ENCODE measurements around the gene MRFAP1L1.

The MRFAP1L1 gene

GRCh38 chr4:6672131-6672530 is 37.5 kb downstream of the MRFAP1L1 start:
- no peak overlapping the region for H3K4me3 ChIP-seq (replicated peaks in 1 of 2; ENCODE audit: low read depth in 2 of 2, low read length in 2 of 2)
- DNase-seq (ENCODE audit: low read depth in 2 of 2), result no peak
- TF ChIP-seq CTCF (IDR thresholded peaks at IDR 0.05; ENCODE audit: low read depth, low read length), result no peak

GRCh38 chr4:6671648-6672047 is 38.0 kb downstream of the MRFAP1L1 start:
- TF ChIP-seq CTCF (IDR thresholded peaks at IDR 0.05; ENCODE audit: low read depth, low read length), result no peak
- no peak for DNase-seq (ENCODE audit: low read depth in 2 of 2)
- H3K4me3 ChIP-seq (replicated peaks in 1 of 2; ENCODE audit: low read depth in 2 of 2, low read length in 2 of 2), result no peak overlapping the region

- TF ChIP-seq CTCF (IDR thresholded peaks at IDR 0.05; ENCODE audit: low read depth, low read length), result no peak
- DNase-seq (ENCODE audit: low read depth in 2 of 2), result peak in 1 of 2 donors; percentile 75
- no peak overlapping the region for H3K4me3 ChIP-seq (replicated peaks in 1 of 2; ENCODE audit: low read depth in 2 of 2, low read length in 2 of 2)
Measured at GRCh38 chr4:6668391-6668790, 41.3 kb downstream of the MRFAP1L1 start.

GRCh38 chr4:6665320-6665654 is 44.4 kb downstream of the MRFAP1L1 start:
- TF ChIP-seq CTCF (IDR thresholded peaks at IDR 0.05; ENCODE audit: low read depth, low read length), result no peak
- no peak overlapping the region for H3K4me3 ChIP-seq (replicated peaks in 1 of 2; ENCODE audit: low read depth in 2 of 2, low read length in 2 of 2)
- no peak for DNase-seq (ENCODE audit: low read depth in 2 of 2)

- no peak for DNase-seq (ENCODE audit: low read depth in 2 of 2)
- peak overlapping the region in 1 of 2 donors; percentile 31 for H3K4me3 ChIP-seq (replicated peaks in 1 of 2; ENCODE audit: low read depth in 2 of 2, low read length in 2 of 2)
- TF ChIP-seq CTCF (IDR thresholded peaks at IDR 0.05; ENCODE audit: low read depth, low read length), result no peak
Measured at GRCh38 chr4:6663596-6664393, 45.9 kb downstream of the MRFAP1L1 start.

GRCh38 chr4:6662591-6662990 is 47.1 kb downstream of the MRFAP1L1 start:
- no peak for TF ChIP-seq CTCF (IDR thresholded peaks at IDR 0.05; ENCODE audit: low read depth, low read length)
- no peak overlapping the region for H3K4me3 ChIP-seq (replicated peaks in 1 of 2; ENCODE audit: low read depth in 2 of 2, low read length in 2 of 2)
- DNase-seq (ENCODE audit: low read depth in 2 of 2), result peak in 1 of 2 donors; percentile 31

GRCh38 chr4:6660430-6660829 is 49.2 kb downstream of the MRFAP1L1 start:
- peak in 1 of 2 donors; percentile 34 for DNase-seq (ENCODE audit: low read depth in 2 of 2)
- no peak for TF ChIP-seq CTCF (IDR thresholded peaks at IDR 0.05; ENCODE audit: low read depth, low read length)
- no peak overlapping the region for H3K4me3 ChIP-seq (replicated peaks in 1 of 2; ENCODE audit: low read depth in 2 of 2, low read length in 2 of 2)

Measured in cardiac fibroblast (primary cell).